Measurements from ENCODE around the gene SSBP2.

GRCh38 chr5:81389025-81389424 is 361.9 kb downstream of the SSBP2 start:
- no peak for TF ChIP-seq CTCF (IDR thresholded peaks at IDR 0.05; ENCODE audit: extremely low read depth in 1 of 2, insufficient read depth in 1 of 2, low read depth in 1 of 2, low read length in 2 of 2)
- TF ChIP-seq POLR2AphosphoS5 (IDR thresholded peaks at IDR 0.05; ENCODE audit: insufficient read depth, low read depth, low read length), result no peak
- no peak for TF ChIP-seq EZH2 (IDR thresholded peaks at IDR 0.05; ENCODE audit: borderline replicate concordance, low read depth, low read length, severe bottlenecking)
